GM12892 (cell line): ENCODE data around the gene TBXAS1.

Experiments
- DNase-seq: peaks from one replicate; pipeline ENCODE4 v3.0.0; 2011; ENCODE audit not compliant: insufficient read length
- FAIRE-seq: peaks from 2 replicates; lab custom pipeline; 2011; peaks lifted over from hg19 to GRCh38; lab: Jason Lieb, UNC
- POLR2A ChIP-seq: IDR thresholded peaks from 2 replicates; pipeline ENCODE4 v1.6.1; 2011; ENCODE audit warnings: low read depth, low read length, control low read depth
- POLR2AphosphoS5 ChIP-seq: IDR thresholded peaks from 2 replicates; pipeline ENCODE4 v1.6.1; 2011; ENCODE audit warnings: low read depth, low read length, control low read depth
- TAF1 ChIP-seq: IDR thresholded peaks from 2 replicates; pipeline ENCODE4 v1.6.1; 2011; ENCODE audit warnings: low read depth, mild to moderate bottlenecking, control low read depth, low read length, borderline replicate concordance

The TBXAS1 gene

DNA sequence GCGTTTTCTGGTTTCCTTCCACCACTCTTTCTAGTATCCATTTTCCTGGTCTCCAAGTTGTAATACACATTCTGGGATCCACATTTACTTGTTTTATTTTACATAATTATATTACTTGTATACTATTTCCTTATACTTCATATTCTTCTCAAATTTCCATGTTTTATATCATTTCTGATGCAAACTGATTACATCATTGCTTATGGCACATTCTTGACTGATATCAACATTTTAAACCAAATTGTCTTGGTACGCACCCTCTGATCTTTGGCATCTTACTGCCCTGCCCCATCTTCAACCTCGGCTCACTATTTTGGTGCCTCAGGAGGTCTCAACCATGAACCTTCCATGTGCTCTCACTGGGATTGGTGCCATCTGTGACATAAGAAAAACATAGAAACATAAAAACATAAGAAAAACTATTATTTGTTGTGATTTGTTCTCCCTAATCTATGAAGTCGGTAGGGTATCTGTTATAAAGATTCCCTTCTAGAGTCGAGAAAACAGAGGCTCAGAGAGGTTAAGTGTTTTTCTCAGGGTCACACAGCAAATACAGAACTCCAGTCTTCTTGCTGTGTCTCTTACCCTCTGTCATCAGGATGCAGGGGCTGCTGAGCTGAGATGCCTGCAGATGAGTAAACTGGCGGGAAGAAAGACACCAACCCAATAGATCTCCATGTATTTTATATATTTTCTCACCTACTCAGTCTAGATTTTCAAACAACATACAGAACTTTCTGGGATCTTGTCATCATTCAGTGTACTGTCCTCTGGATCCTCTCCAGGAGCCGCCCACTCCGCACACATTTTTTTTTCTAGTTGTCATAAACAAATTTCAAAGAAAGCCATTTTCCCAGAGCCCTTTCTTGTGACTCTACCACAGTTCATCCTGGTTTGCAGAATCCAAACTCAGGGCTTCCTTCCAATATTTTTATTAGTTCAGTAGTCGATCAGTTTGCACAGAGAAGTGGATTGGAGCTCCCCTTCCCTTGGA, 154.2 kb downstream of the TBXAS1 start:
- no peak for FAIRE-seq
- no peak for TF ChIP-seq POLR2AphosphoS5
- TF ChIP-seq POLR2A = no peak
- TF ChIP-seq TAF1 = no peak
- no peak for DNase-seq

DNA sequence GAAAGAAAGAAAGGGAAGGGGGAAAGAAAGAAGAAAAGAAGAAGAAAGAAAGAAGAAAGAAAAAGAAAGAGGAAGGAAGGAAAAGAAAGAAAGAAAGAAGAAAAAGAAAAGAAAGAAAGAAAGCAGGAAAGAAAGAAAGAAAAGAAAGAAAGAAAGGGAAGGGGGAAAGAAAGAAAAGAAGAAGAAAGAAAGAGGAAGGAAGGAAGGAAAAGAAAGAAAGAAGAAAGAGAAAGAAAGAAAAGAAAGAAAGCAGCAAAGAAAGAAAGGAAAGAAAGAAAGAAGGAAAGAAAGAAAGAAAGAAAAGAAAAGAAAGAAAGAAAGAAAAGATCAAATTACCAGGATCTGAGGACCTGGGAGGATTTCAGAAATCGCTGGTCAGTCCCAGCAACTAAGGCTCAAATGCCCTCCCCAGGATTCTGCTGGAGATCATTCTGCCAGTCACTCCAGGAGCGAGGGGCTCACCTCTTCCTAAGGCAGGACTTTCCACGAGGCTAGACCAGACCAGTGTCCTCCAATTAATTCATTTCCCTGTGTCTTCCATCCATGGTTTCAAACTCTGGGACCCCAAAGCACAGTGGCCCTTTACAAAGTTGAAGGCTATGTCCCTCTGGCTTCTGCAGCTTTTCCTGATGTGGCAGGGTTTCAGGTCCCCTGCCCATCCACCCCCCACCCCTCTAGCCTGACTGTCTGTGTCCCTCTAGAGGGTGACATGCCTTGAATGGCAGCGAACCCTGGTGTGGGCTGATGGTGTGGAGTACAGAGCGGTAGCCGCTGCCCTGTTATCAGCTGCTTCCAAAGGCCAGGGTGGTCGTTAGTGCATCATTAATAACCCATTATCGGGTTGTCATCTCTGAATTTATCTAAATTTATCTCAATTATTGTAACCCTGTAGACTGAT, 155.8 kb downstream of the TBXAS1 start:
- no peak for FAIRE-seq
- no peak for TF ChIP-seq POLR2A
- no peak for TF ChIP-seq TAF1
- no peak for TF ChIP-seq POLR2AphosphoS5
- DNase-seq = no peak

DNA sequence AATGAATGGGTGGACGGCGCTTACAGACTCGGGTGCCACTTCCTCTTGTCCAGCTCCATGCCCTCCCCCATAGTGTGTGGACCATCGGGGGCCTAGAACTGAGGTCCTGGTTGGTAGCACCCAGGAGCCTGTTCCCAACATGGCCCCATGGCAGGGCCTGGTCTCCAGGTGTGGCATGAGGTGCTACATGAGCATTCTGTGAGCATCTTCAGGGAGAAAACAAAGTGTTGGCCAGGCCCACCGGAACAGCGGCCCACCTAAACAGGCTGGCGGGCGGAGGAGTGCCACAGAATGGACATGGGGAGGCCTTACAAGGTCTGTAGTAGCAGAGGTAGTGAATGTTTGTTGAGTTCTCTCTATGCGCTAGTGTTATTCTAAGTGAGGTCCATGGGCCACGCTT, 156.7 kb downstream of the TBXAS1 start:
- no peak for TF ChIP-seq POLR2A
- TF ChIP-seq POLR2AphosphoS5 = no peak
- TF ChIP-seq TAF1 = no peak
- no peak for FAIRE-seq

DNA sequence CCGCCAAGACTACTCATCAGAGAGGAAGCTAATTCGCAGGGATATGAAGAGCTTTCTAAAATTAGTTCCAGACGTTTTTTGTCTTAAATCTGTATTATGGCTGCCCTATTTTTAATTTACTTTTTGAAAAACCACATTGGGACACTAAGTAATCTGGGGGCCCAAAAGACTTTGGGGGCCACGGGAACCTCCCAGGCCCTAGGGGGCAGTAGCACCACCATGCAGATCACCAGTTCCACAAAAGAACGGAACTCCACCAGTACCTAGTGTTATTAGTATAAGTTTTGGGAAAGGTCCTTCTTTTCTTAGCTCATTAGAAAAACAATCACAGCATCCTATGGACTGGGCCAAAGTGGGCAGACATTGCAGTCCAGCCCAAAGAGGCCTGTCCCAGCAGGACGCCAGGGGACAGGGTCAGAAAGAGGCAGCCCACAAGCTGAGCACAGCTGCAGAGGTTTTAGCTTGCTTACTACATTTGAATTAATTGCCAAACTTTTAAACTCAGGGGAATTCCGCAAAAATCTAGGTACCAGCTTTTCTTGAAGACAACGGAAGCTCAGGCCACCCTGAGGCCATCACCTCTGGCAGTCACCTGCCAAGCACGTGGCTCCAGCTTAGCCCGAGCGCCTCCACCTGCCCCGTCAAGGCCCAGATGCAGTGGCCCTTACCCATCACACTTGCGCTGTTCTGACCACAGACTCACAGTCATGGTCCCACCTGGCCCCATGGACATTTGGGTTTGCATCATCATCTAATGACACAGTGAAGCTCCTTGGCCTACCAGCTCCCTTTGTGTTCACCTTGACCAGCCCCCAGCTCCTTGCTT, 158.8 kb downstream of the TBXAS1 start:
- TF ChIP-seq POLR2A (no peak), TAF1 (no peak), POLR2AphosphoS5 (no peak)

More for the DNA sequence above, 156.7 kb downstream of the TBXAS1 start:
- DNase-seq = no peak

DNA sequence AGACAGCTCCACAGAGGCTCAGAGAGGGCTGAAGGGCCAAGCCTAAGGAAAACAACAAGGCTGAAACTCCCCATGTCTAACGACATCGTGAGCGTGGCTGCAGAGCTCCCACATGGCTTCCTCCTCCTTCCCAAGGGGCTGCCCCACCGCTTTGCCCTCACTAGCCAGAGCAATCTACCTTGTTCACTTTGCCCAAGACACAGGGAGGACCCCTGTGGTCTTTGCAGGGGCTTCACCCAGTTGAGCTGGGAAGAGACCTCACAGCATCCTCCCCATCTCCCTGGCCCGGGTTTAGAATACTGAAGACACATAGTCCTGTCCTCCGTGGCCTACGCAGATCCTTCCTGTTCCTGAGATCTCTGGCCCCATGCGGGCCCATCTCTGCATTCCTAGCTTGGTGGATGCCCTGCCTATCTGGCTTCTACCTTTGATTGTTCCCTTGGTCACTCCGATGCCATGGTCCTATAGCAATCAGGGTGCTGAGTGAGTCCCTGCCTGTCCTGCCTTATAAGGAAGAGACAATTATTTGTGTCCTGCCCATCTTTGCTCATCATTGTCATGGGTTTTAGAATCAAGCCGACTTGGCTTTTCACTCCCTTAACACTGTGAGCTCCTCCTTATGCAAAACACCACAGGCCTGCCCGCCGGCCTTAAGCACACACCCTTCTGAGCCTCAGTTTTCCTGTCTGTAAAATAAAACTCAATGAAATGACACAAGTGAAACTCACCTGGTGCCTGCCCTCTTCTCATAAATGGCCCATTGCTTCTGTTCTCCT, 160.5 kb downstream of the TBXAS1 start:
- DNase-seq (no peak), FAIRE-seq (no peak)
- TF ChIP-seq POLR2A (no peak), TAF1 (no peak), POLR2AphosphoS5 (no peak)

More for the DNA sequence above, 158.8 kb downstream of the TBXAS1 start:
- FAIRE-seq (no peak), DNase-seq (no peak)

DNA sequence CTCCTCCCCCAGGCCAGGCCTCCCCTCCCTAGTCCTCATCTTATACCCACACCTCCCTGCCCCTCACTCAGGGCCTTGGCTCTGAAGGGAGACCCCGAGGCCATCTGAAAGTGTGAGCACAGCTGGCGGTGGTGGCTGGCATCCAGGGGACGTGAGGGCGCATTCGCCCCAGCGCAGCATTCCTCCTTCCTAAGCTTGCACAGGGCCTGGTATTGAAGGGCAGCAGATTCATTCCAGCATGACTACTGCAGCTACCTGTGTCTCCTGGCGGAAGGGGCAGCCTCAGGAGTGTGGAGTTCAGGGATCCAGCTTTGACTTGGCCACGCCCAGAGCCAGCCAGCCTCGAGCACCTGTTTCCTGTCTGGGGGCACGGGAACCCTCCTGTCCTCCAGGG, 161.1 kb downstream of the TBXAS1 start:
- TF ChIP-seq POLR2A = no peak
- TF ChIP-seq POLR2AphosphoS5 = no peak
- no peak for TF ChIP-seq TAF1
- DNase-seq (no peak), FAIRE-seq (no peak)

DNA sequence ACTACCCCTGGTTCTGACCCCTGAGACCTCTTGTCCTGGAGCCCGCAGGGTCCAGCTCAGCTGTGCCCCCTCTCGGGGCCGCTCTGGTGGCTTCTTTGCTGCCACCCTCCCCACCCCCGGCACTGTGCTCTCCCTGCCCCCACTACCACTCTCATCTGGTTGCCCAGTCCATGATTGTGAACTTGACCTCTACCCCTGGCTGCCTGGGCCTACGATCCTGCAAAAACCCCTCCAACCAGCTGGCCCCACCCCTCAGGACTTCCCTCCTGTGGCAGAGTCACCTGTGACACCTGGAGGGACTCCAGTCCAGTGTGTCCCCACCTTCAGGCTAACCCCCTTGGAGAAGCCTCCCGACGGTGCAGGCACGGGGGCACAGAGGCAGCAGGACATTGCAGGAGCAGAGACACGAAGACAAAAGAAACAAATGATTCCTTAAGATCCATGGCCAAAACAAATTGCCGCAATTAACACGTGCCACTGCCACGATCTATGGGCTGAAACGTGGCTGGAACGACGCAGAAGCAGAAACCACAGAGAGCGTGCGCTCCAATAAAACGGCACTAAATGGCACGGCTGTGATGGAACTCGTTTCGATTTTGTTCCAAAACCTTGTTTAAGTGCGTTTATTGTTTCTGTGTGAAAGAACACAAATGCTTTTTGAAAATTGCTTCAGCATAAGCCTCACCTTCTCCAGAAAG, 161.7 kb downstream of the TBXAS1 start:
- TF ChIP-seq POLR2A (no peak), POLR2AphosphoS5 (no peak), TAF1 (no peak)
- no peak for FAIRE-seq
- DNase-seq = no peak

DNA sequence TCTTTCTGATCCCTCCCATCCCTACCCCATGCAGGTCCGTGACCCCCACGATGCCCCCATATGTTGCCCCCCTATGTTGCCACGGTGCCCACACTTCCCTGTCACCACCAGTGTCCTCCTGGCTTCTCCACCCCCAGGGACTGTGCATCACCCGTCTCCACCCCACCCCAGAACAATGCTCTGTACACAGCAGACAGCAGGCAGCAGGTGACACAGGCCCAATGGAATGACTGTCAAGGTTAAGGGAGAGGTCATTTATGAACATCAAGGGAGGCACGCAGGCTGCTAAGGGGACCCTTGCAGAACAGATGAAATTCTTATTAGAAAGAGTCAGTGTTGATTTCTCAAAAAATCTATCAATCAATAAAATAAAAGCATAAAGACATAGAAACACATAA, 162.2 kb downstream of the TBXAS1 start:
- no peak for TF ChIP-seq POLR2A
- FAIRE-seq (no peak), DNase-seq (no peak)

DNA sequence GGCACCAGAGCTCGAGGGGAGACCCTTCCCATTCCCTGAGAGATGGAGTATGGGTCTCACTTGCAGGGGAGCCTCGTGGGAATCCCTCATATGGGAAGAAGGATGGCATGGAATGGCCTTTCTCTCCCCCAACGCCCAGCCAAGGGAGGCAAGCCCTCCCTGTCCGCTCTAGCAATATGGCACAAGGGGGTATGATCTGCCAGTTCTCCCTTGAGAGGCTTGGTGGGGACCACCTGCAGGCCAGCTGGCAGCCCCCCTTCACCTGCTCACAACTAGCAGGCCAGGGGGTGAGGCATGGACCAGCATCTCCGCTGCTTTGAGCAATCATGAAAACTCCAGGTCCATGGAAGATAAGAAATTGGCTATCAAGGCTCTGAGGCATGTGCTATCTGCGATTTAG, 162.8 kb downstream of the TBXAS1 start:
- DNase-seq = no peak
- TF ChIP-seq POLR2AphosphoS5 (no peak), POLR2A (no peak), TAF1 (no peak)
- FAIRE-seq = no peak

DNA sequence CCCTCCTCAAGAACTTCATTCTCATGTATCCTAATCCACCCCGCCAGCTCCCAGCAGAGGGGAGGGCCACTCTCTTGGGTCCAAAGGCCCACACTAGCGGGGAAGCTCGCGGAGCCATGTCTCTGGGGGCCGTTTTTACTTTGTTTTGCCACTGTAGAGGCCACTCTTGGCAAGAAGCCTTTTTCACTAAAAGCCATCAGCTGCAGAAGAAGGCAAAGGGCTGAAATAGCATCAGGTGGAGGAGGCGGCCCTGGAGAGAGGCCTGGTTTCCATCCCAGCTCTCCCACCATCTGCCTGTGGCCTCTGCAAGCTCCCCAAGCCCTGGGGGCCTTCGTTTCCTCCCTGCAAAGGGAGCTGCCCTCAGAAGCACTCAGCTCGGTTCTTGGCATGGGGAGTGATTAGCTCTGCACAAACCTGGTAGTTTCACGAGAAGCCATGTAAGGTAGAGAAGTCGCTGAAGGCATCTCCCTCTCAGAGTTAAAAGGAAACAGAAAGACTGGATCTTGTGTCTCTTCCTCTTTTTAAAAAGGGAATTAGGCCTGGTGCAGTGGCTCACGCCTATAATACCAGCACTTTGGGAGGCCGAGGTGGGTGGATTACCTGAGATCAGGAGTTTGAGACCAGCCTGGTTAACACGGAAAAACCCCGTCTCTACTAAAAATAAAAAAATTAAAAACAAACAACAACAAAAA, 163.4 kb downstream of the TBXAS1 start:
- DNase-seq = no peak
- no peak for FAIRE-seq

More for the DNA sequence above, 163.4 kb downstream of the TBXAS1 start:
- no peak for TF ChIP-seq POLR2AphosphoS5
- no peak for TF ChIP-seq TAF1
- no peak for TF ChIP-seq POLR2A
